SK-N-SH (cell line): ENCODE data around the gene TMEM106C. TPM values are rescaled to one million over a fixed set of nuclear protein-coding genes. Genes with fewer than 3 reads are reported as not detected.

Source experiments
- CTCF ChIA-PET: fragments of 300-600, 350-600 bp; formaldehyde crosslinking; extraction: SDS; loops from one replicate; lab custom pipeline; 2021; lab: Yijun Ruan, JAX
- POLR2A ChIA-PET: fragments of 350-600 bp; sonication (Branson Sonifier 250); formaldehyde crosslinking; extraction: SDS; loops from one replicate; lab custom pipeline; 2020; ENCODE audit warnings: antibody characterized with exemption, inconsistent platforms; lab: Yijun Ruan, JAX
- DNase-seq: peaks from one replicate; pipeline ENCODE4 v3.0.0; 2012
- H2AFZ ChIP-seq: fragments of 200-600 bp; sonication (generic); 2 replicates; pipeline ENCODE4 v1.8.1; 2016; ENCODE audit warnings: antibody characterized with exemption, mild to moderate bottlenecking, low read depth
- H3F3A ChIP-seq: fragments of 200-600 bp; sonication (generic); replicated peaks from 2 replicates; pipeline ENCODE3; 2016; ENCODE audit warnings: antibody characterized with exemption, mild to moderate bottlenecking; ENCODE audit not compliant: insufficient read depth
- H3K27ac ChIP-seq, 2 experiments: fragments of 200-500 bp in 1 of 2; fragments of 200-600 bp in 1 of 2; sonication (Bioruptor generic) in 1 of 2; sonication (generic), shearing (Covaris generic) in 1 of 2; 2 replicates each; pipeline versions ENCODE4 v1.5.1 to v1.6.1; 2014 to 2016; ENCODE audit warnings: low read depth in 2 of 2, inconsistent platforms in 1 of 2, low read length in 1 of 2, mild to moderate bottlenecking in 1 of 2, mixed read lengths in 1 of 2
- H3K27me3 ChIP-seq: fragments of 200-600 bp; sonication (generic), shearing (Covaris generic); 2 replicates; pipeline ENCODE4 v1.6.1; 2016; ENCODE audit warnings: mixed run types; ENCODE audit not compliant: insufficient read depth
- H3K36me3 ChIP-seq, 2 experiments: fragments of 200-500 bp in 1 of 2; fragments of 200-600 bp in 1 of 2; sonication (Bioruptor generic) in 1 of 2; sonication (generic) in 1 of 2; replicated peaks in 1 of 2; 2 replicates each; pipeline versions ENCODE3 to v1.5.1; 2014 to 2016; ENCODE audit warnings: low read length in 1 of 2, mild to moderate bottlenecking in 1 of 2; ENCODE audit not compliant: insufficient read depth in 2 of 2, control insufficient read depth in 1 of 2
- H3K4me1 ChIP-seq, 2 experiments: fragments of 200-500 bp in 1 of 2; fragments of 200-600 bp in 1 of 2; sonication (Bioruptor generic) in 1 of 2; sonication (generic), shearing (Covaris generic) in 1 of 2; 2 replicates each; pipeline versions ENCODE4 v1.5.1 to v1.6.1; 2014 to 2016; ENCODE audit warnings: low read depth in 1 of 2, low read length in 1 of 2, mixed run types in 1 of 2; ENCODE audit not compliant: insufficient read depth in 2 of 2, control insufficient read depth in 1 of 2
- H3K4me2 ChIP-seq: fragments of 200-600 bp; sonication (generic), shearing (Covaris generic); 2 replicates; pipeline ENCODE4 v1.6.1; 2017; ENCODE audit warnings: mixed run types
- H3K4me3 ChIP-seq, 2 experiments: fragments of 200-500 bp in 1 of 2; fragments of 200-600 bp in 1 of 2; sonication (Bioruptor generic) in 1 of 2; sonication (generic), shearing (Covaris generic) in 1 of 2; 2 replicates each; pipeline versions ENCODE4 v1.5.1 to v1.8.1; 2014 to 2016; ENCODE audit warnings: low read depth in 2 of 2, inconsistent platforms in 1 of 2, low read length in 1 of 2, mild to moderate bottlenecking in 1 of 2, mixed read lengths in 1 of 2, moderate library complexity in 1 of 2
- H3K79me2 ChIP-seq: fragments of 200-600 bp; sonication (generic); 2 replicates; pipeline ENCODE4 v1.8.1; 2017; ENCODE audit warnings: mild to moderate bottlenecking; ENCODE audit not compliant: insufficient read depth
- H3K9ac ChIP-seq: fragments of 200-600 bp; sonication (generic); 2 replicates; pipeline ENCODE4 v1.6.1; 2017; ENCODE audit warnings: mixed run types
- H3K9me2 ChIP-seq: fragments of 200-600 bp; sonication (generic); 2 replicates; pipeline ENCODE4 v1.6.1; 2017; ENCODE audit warnings: mixed run types
- H3K9me3 ChIP-seq: fragments of 200-600 bp; sonication (generic); 2 replicates; pipeline ENCODE4 v1.6.1; 2017; ENCODE audit warnings: mixed run types, mild to moderate bottlenecking, moderate library complexity
- H4K20me1 ChIP-seq: fragments of 200-600 bp; sonication (generic); 2 replicates; pipeline ENCODE4 v1.6.1; 2017; ENCODE audit warnings: mild to moderate bottlenecking, mixed run types; ENCODE audit not compliant: insufficient read depth
- CHD2 ChIP-seq: fragments of 150-350 bp; IDR thresholded peaks from 2 replicates; pipeline ENCODE4 v1.6.1; 2018; ENCODE audit warnings: low read length; ENCODE audit not compliant: partially characterized antibody
- EP300 ChIP-seq, 2 experiments: IDR thresholded peaks; 2 replicates each; pipeline versions ENCODE4 v1.4.0 to v1.6.1; 2012; ENCODE audit warnings: borderline replicate concordance in 1 of 2, low read depth in 1 of 2, low read length in 1 of 2
- GABPA ChIP-seq: IDR thresholded peaks from 2 replicates; pipeline ENCODE4 v1.4.0; 2012; ENCODE audit warnings: low read depth, mild to moderate bottlenecking
- GATA2 ChIP-seq: sonication (generic); formaldehyde crosslinking; IDR thresholded peaks from 2 replicates; pipeline ENCODE4 v1.5.0; 2020; ENCODE audit warnings: mild to moderate bottlenecking, missing genetic modification reagents
- NFIC ChIP-seq: IDR thresholded peaks from 2 replicates; pipeline ENCODE4 v1.4.0; 2012; ENCODE audit warnings: borderline replicate concordance
- POLR2AphosphoS5 ChIP-seq: IDR thresholded peaks from 2 replicates; pipeline ENCODE4 v1.6.1; 2012; ENCODE audit warnings: low read depth, low read length
- RFX5 ChIP-seq: IDR thresholded peaks from 2 replicates; pipeline ENCODE4 v1.6.1; 2012; ENCODE audit warnings: mild to moderate bottlenecking, improper control_type of control experiment, low read length
- RXRA ChIP-seq: IDR thresholded peaks from 2 replicates; pipeline ENCODE4 v1.4.0; 2012; ENCODE audit warnings: low read depth, mild to moderate bottlenecking, borderline replicate concordance
- SIN3A ChIP-seq: IDR thresholded peaks from 2 replicates; pipeline ENCODE4 v1.6.1; 2012; ENCODE audit warnings: low read depth, mild to moderate bottlenecking, low read length, moderate library complexity, borderline replicate concordance
- TAF1 ChIP-seq: IDR thresholded peaks from 2 replicates; pipeline ENCODE4 v1.6.1; 2012; ENCODE audit warnings: low read depth, mild to moderate bottlenecking, low read length, moderate library complexity, borderline replicate concordance
- YY1 ChIP-seq: IDR thresholded peaks from 2 replicates; pipeline ENCODE4 v1.4.0; 2012; ENCODE audit warnings: low read depth, mild to moderate bottlenecking
- WGBS: methylation state at CpG from one replicate; pipeline ENCODE4 v1.1.6; 2017; ENCODE audit warnings: low lambda C conversion rate; 5-methylcytosine and 5-hydroxymethylcytosine counted together
- polyA plus RNA-seq, 3 experiments: library from polyadenylated mRNA; depleted of rRNA; stranded (reverse); fragments of >200 nt; gene quantifications; 2 replicates each; pipeline ENCODE4 v1.2.3, GENCODE V29; 2012
- TF ChIP-seq, protein P1 (sequence below): fragments of 150-350 bp; IDR thresholded peaks from 2 replicates; pipeline ENCODE4 v1.6.1; 2016; ENCODE audit warnings: mild to moderate bottlenecking, low read depth, low read length
- TF ChIP-seq, protein P2 (sequence below): fragments of 200-600 bp; sonication (generic); IDR thresholded peaks from 2 replicates; pipeline ENCODE4 v1.6.1; 2017; ENCODE audit warnings: antibody characterized with exemption, mild to moderate bottlenecking, moderate library complexity
- TF ChIP-seq, protein P3 (sequence below): IDR thresholded peaks from 2 replicates; pipeline ENCODE4 v1.4.0; 2012; ENCODE audit warnings: low read depth, borderline replicate concordance
- TF ChIP-seq, protein P4 (sequence below): fragments of 150-350 bp; IDR thresholded peaks from 2 replicates; pipeline ENCODE4 v1.6.1; 2017; ENCODE audit warnings: antibody characterized with exemption, low read length, low read depth, borderline replicate concordance
- TF ChIP-seq, protein P5 (sequence below): IDR thresholded peaks from 2 replicates; pipeline ENCODE4; 2012

Gene TMEM106C
- polyA plus RNA-seq, 1 of the 3 experiments (the other 2 are of a cell fraction), result 133 TPM

DNA sequence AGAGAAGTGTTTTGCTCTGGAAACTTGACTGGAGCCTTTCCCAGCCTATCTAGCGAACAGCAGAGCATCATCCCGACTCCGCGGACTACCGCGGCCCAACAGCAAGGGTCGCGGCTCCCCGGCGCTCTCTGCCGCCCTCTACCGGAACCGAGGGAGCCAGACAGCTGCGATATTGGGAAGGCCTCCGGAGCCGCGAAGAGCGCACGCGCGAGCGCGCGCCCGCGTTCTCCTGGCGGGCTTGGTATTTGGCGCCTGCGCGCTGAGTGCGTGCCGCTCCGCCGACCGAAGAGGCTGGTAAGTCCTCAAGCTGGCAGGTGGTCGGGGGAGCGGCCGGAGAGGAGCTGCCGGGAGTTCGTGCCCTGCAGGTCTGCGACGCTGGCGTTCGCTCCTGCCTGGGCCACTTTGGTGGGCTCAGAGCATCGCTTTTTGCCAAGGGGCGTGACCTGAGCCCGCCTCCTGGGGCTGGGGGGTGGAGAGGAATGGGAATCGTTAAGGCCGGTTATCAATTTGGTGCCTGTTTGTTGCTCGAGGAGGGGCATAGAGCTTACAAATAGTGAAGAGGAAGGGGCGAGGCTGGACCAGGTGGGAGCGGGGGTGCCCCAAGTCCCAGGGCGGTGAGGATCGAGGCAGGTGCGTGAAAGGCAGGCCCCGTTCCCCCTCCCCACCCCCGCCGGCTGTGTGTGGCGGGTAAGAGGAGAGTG, at the start of gene TMEM106C (continued):
- TF ChIP-seq, protein P1, sequence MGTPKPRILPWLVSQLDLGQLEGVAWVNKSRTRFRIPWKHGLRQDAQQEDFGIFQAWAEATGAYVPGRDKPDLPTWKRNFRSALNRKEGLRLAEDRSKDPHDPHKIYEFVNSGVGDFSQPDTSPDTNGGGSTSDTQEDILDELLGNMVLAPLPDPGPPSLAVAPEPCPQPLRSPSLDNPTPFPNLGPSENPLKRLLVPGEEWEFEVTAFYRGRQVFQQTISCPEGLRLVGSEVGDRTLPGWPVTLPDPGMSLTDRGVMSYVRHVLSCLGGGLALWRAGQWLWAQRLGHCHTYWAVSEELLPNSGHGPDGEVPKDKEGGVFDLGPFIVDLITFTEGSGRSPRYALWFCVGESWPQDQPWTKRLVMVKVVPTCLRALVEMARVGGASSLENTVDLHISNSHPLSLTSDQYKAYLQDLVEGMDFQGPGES, result no peak
- no peak for TF ChIP-seq SIN3A

DNA sequence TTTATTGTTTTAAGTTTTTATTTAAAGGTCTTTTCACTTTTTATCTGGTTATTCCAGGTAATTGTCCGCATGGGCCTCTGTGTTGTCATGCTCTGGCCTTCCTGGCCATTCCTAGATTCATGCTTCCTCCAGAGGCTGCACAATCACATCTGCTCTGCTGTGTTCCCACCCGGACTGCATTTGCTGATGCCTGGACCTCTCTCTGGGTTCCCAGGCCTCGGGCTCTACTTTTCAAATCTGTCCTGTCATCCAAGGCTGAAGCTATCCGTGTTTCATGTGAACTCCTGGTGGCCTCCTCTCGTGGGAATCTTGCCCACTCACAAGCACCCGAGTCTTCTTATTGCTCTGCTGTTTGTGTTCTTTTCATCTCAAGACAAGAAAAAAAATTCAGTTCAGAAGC, 42.5 kb upstream of the TMEM106C start:
- no peak overlapping the region for H3K9ac ChIP-seq
- POLR2A ChIA-PET, result no interaction called here
- no peak overlapping the region for H2AFZ ChIP-seq
- peaks cover 22% of the 10 kb centered on the region; the same call in 1 of the 2 replicates for H3K27me3 ChIP-seq
- no peaks in the 10 kb centered on the region for H3K4me1 ChIP-seq
- H3F3A ChIP-seq, result no peaks in the 10 kb centered on the region
- no peaks in the 10 kb centered on the region for H3K36me3 ChIP-seq
- no peaks in the 10 kb centered on the region for H4K20me1 ChIP-seq
- no peak overlapping the region for H3K4me2 ChIP-seq
- H3K4me3 ChIP-seq, result no peak overlapping the region
- DNase-seq, result no peak
- no peaks in the 10 kb centered on the region for H3K79me2 ChIP-seq
- TF ChIP-seq, protein P2, sequence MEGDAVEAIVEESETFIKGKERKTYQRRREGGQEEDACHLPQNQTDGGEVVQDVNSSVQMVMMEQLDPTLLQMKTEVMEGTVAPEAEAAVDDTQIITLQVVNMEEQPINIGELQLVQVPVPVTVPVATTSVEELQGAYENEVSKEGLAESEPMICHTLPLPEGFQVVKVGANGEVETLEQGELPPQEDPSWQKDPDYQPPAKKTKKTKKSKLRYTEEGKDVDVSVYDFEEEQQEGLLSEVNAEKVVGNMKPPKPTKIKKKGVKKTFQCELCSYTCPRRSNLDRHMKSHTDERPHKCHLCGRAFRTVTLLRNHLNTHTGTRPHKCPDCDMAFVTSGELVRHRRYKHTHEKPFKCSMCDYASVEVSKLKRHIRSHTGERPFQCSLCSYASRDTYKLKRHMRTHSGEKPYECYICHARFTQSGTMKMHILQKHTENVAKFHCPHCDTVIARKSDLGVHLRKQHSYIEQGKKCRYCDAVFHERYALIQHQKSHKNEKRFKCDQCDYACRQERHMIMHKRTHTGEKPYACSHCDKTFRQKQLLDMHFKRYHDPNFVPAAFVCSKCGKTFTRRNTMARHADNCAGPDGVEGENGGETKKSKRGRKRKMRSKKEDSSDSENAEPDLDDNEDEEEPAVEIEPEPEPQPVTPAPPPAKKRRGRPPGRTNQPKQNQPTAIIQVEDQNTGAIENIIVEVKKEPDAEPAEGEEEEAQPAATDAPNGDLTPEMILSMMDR, result no peak
- TF ChIP-seq YY1 (no peak), TAF1 (no peak)
- TF ChIP-seq, all 33 proteins: peak for 0
- Histone ChIP-seq H3K27ac (no peak overlapping the region), H3K9me2 (no peaks in the 10 kb centered on the region), H3K9me3 (no peaks in the 10 kb centered on the region)
- CTCF ChIA-PET, result interaction anchor here (1.6 kb wide), 1 partner anchor 16 kb away, joined by 4 read pairs; the partner anchor contains the start of gene VDR
- 21% methylated on average over 6 of the region's 6 CpGs for WGBS

DNA sequence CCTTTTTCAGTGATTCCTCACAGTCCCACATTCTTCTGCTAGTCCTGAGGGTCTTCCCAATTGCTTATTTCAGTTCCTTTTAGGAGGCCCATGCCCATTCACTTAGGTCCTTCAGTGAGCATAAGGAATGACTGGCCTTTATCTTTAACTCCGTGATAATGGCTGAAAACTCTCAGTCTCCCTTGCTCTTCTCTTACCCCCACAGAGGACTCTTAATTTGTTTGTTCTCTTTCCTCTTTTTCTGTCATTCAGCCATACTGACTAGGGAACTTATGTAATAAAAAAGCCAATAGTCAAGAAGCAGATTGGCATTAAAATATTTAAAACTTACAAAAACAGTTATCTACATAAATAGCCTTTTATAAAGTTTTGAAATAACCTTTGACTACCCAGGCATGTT, 41.5 kb upstream of the TMEM106C start:
- ChIA-PET POLR2A (no interaction called here), CTCF (interaction anchor here (1.2 to 3.0 kb wide), 3 partner anchors 17 to 52 kb away, joined by 3 to 8 read pairs (median 4); partner anchors contain the start of genes TMEM106C and VDR)
- Histone ChIP-seq H4K20me1 (no peaks in the 10 kb centered on the region), H3K4me3 (no peak overlapping the region), H3K9me3 (no peaks in the 10 kb centered on the region), H3K4me2 (no peak overlapping the region), H2AFZ (no peak overlapping the region), H3K9ac (no peak overlapping the region), H3K36me3 (no peaks in the 10 kb centered on the region), H3K27ac (no peak overlapping the region), H3K9me2 (no peaks in the 10 kb centered on the region), H3K4me1 (no peaks in the 10 kb centered on the region), H3F3A (no peaks in the 10 kb centered on the region), H3K79me2 (no peaks in the 10 kb centered on the region), H3K27me3 (peaks cover 15% of the 10 kb centered on the region; the same call in 1 of the 2 replicates)
- DNase-seq, result no peak
- WGBS, result 58% methylated on average over 1 of the region's 1 CpG
- no peak for TF ChIP-seq CHD2
- no peak for TF ChIP-seq RXRA
- TF ChIP-seq, protein P2, result no peak
- no peak for TF ChIP-seq POLR2AphosphoS5
- TF ChIP-seq, protein P3, sequence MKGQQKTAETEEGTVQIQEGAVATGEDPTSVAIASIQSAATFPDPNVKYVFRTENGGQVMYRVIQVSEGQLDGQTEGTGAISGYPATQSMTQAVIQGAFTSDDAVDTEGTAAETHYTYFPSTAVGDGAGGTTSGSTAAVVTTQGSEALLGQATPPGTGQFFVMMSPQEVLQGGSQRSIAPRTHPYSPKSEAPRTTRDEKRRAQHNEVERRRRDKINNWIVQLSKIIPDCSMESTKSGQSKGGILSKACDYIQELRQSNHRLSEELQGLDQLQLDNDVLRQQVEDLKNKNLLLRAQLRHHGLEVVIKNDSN, result no peak
- no peak for TF ChIP-seq GABPA
- TF ChIP-seq SIN3A, result no peak
- TF ChIP-seq RFX5, result no peak
- TF ChIP-seq, protein P4, sequence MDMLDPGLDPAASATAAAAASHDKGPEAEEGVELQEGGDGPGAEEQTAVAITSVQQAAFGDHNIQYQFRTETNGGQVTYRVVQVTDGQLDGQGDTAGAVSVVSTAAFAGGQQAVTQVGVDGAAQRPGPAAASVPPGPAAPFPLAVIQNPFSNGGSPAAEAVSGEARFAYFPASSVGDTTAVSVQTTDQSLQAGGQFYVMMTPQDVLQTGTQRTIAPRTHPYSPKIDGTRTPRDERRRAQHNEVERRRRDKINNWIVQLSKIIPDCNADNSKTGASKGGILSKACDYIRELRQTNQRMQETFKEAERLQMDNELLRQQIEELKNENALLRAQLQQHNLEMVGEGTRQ, result no peak
- TF ChIP-seq GATA2, result no peak
- no peak for TF ChIP-seq EP300 (IDR thresholded peaks at IDR 0.05; ENCODE audit: borderline replicate concordance in 1 of 2, low read depth in 1 of 2, low read length in 1 of 2)
- TF ChIP-seq NFIC, result no peak
- TF ChIP-seq, protein P5, sequence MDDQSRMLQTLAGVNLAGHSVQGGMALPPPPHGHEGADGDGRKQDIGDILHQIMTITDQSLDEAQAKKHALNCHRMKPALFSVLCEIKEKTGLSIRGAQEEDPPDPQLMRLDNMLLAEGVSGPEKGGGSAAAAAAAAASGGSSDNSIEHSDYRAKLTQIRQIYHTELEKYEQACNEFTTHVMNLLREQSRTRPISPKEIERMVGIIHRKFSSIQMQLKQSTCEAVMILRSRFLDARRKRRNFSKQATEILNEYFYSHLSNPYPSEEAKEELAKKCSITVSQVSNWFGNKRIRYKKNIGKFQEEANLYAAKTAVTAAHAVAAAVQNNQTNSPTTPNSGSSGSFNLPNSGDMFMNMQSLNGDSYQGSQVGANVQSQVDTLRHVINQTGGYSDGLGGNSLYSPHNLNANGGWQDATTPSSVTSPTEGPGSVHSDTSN, result no peak
